ENCODE results near the gene HP. TPM values are rescaled to one million over a fixed set of nuclear protein-coding genes. Genes with fewer than 3 reads are reported as not detected.

The HP gene
- total and polyA plus RNA-seq, 2 of the 13 experiments (the other 11 are each of a cell fraction or from before 2014, with no cell fraction given): 387 to 524 TPM

DNA sequence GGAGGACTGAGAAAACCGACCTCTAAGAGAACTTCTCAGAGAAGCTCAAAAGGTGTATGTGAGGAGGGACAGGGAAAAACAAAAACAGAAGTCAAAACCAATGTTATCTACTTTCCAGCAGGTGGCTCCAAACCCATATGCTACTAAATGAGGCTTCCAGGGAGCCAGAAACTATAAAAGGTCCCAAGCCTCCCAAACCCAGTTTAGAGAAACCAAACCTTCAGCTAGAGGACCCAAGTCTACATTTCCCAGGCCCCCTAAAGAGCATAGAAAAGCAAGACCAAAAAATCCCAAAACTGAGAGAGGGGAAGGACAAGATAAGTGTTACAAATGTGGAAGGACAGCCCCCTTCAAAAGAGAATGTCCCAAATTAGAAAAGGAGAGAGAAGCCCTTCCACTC, 12.4 kb downstream of the HP start (continued):
- TF ChIP-seq SMYD3 (CRISPR knock-in tag; IDR thresholded peaks at IDR 0.05) (no peak), THYN1 (CRISPR knock-in tag; IDR thresholded peaks at IDR 0.05; ENCODE audit: borderline replicate concordance, low read depth) (no peak), ZNF230 (CRISPR knock-in tag; IDR thresholded peaks at IDR 0.05) (no peak), GABPA (IDR thresholded peaks at IDR 0.05; ENCODE audit: low read depth, low read length) (no peak), GABPA (CRISPR knock-in tag; IDR thresholded peaks at IDR 0.05; ENCODE audit: low read depth) (no peak; the same call in 1 of the 2 replicates), HNF1B (CRISPR knock-in tag; IDR thresholded peaks at IDR 0.05) (no peak), SRSF1 (optimal IDR thresholded peaks at IDR 0.05; ENCODE audit: low read depth, low read length) (no peak), SAP130 (CRISPR knock-in tag; IDR thresholded peaks at IDR 0.05; ENCODE audit: low read depth) (0 out of 2 replicates have a peak, but pooled peaks have one; percentile 21), ARID2 (CRISPR knock-in tag; IDR thresholded peaks at IDR 0.05; ENCODE audit: borderline replicate concordance) (no peak), BRD4 (CRISPR knock-in tag; IDR thresholded peaks at IDR 0.05) (no peak), ZBED4 (CRISPR knock-in tag; IDR thresholded peaks at IDR 0.05; ENCODE audit: borderline replicate concordance) (0 out of 2 replicates have a peak, but pooled peaks have one; percentile 76), ZNF280B (CRISPR knock-in tag; IDR thresholded peaks at IDR 0.05; ENCODE audit: borderline replicate concordance) (no peak), HOMEZ (CRISPR knock-in tag; IDR thresholded peaks at IDR 0.05; ENCODE audit: low read depth) (no peak), SIN3A (IDR thresholded peaks at IDR 0.05; ENCODE audit: borderline replicate concordance, low read depth, low read length) (no peak), PLRG1 (conservative IDR thresholded peaks at IDR 0.05) (no peak), ESRRA (CRISPR knock-in tag; IDR thresholded peaks at IDR 0.05; ENCODE audit: low read depth) (no peak), ZFY (CRISPR knock-in tag; IDR thresholded peaks at IDR 0.05) (no peak), ERF (CRISPR knock-in tag; IDR thresholded peaks at IDR 0.05) (peak; percentile 45; the same call in 1 of the 2 replicates), TFAP4 (IDR thresholded peaks at IDR 0.05; ENCODE audit: borderline replicate concordance, low read depth) (no peak)
- TF ChIP-seq, protein P1, sequence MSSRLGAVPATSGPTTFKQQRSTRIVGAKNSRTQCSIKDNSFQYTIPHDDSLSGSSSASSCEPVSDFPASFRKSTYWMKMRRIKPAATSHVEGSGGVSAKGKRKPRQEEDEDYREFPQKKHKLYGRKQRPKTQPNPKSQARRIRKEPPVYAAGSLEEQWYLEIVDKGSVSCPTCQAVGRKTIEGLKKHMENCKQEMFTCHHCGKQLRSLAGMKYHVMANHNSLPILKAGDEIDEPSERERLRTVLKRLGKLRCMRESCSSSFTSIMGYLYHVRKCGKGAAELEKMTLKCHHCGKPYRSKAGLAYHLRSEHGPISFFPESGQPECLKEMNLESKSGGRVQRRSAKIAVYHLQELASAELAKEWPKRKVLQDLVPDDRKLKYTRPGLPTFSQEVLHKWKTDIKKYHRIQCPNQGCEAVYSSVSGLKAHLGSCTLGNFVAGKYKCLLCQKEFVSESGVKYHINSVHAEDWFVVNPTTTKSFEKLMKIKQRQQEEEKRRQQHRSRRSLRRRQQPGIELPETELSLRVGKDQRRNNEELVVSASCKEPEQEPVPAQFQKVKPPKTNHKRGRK (CRISPR knock-in tag; IDR thresholded peaks at IDR 0.05): no peak

All from HepG2 (cell line).